Adrenal gland (tissue), 5 donors: ENCODE results near the gene RANBP9.

Experiments
- POLR2A ChIP-seq, 2 donors: fragments of 450-650 bp; IDR thresholded peaks; one replicate each; pipeline ENCODE4 v1.6.1; 2017; ENCODE audit warnings: antibody characterized with exemption in 2 of 2, mild to moderate bottlenecking in 2 of 2, moderate library complexity in 1 of 2
- TF ChIP-seq, protein P1 (sequence below), 6 experiments: fragments of 450-650 bp in 4 of 6; fragments of 200-600 bp in 2 of 6; sonication (generic) in 1 of 6; IDR thresholded peaks; 1 replicate in 5 of 6; 2 replicates in 1 of 6; pipeline versions ENCODE4 v1.5.1 to v1.8.0; 2016 to 2021; ENCODE audit warnings: antibody characterized with exemption in 6 of 6, mild to moderate bottlenecking in 2 of 6, moderate library complexity in 1 of 6
- donor health status: DM: no; HTN: no; CAD: no.

DNA sequence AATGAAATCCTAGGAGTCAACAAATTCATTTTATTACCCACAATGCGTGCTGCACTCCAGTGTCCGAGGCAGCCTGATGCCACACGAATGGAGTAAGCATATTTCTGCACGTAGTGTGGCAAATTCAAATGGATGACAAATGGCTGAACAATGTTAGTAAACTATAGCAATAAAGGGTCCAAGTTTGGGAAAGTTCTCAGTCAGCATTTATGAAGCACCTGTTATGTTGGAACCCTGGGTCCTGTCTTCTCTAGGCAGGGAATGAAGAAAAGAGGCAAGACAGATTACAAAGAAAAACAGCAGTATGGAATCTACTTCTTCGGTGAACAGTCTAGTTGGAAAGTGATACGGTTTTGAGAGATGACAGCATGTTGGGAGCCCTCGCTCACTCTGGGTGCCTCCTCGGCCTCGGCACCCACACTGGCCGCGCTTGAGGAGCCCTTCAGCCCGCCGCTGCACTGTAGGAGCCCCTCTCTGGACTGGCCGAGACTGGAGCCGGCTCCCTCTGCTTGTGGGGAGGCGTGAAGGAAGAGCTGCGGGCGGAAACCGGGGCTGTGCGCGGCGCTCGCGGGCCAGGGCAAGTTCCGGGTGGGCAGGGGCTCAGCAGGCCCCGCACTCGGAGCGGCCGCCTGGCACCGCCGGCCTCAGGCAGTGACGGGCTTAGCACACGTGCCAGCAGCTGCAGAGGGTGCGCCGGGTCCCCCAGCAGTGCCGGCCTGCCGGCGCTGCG, 4.8 kb upstream of the RANBP9 start:
- TF ChIP-seq, protein P1, sequence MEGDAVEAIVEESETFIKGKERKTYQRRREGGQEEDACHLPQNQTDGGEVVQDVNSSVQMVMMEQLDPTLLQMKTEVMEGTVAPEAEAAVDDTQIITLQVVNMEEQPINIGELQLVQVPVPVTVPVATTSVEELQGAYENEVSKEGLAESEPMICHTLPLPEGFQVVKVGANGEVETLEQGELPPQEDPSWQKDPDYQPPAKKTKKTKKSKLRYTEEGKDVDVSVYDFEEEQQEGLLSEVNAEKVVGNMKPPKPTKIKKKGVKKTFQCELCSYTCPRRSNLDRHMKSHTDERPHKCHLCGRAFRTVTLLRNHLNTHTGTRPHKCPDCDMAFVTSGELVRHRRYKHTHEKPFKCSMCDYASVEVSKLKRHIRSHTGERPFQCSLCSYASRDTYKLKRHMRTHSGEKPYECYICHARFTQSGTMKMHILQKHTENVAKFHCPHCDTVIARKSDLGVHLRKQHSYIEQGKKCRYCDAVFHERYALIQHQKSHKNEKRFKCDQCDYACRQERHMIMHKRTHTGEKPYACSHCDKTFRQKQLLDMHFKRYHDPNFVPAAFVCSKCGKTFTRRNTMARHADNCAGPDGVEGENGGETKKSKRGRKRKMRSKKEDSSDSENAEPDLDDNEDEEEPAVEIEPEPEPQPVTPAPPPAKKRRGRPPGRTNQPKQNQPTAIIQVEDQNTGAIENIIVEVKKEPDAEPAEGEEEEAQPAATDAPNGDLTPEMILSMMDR (IDR thresholded peaks at IDR 0.05): no peak
- TF ChIP-seq POLR2A (IDR thresholded peaks at IDR 0.05): no peak
